ENCODE results near the gene SMOC2. TPM values are rescaled to one million over a fixed set of nuclear protein-coding genes. Genes with fewer than 3 reads are reported as not detected.

The SMOC2 gene
- total RNA-seq, 1 experiment from 2014 or later: 2.1 TPM

DNA sequence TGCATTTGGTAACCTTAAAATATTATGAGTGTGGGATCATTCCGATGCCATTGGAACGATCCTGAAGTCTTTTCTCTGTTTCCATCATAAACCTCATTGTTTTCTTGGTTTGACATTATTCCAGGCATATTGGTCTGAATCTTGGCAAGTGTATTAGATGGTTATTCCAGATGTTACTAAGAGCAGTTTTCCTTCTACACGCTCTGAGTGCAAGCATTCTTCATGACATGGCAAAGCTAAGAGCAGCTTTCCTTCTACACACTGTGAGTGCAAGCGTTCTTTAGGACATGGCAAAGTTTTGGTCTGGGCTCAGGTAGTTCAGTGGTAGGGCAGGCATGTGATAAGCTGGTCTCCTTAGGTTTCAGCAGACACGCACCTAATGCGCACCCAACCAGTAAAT is 53.0 kb downstream of the SMOC2 start:
- Histone ChIP-seq H2BK12ac (ENCODE audit: insufficient read length, low read depth, low read length) (no peak overlapping the region), H3T11ph (ENCODE audit: low read length) (no peak overlapping the region), H3K23me2 (ENCODE audit: insufficient read length, low read depth, low read length, poor library complexity, severe bottlenecking) (no peaks in the 10 kb centered on the region), H3K4ac (ENCODE audit: low read depth, low read length) (no peak overlapping the region), H2AK5ac (ENCODE audit: insufficient read length, low read length) (no peak overlapping the region), H3K9ac (ENCODE audit: extremely low read depth, insufficient read length, low read length) (no peak overlapping the region), H4K8ac (replicated peaks; ENCODE audit: insufficient read length, low read depth, low read length) (no peak overlapping the region), H2BK5ac (ENCODE audit: insufficient read length, low read length) (no peak overlapping the region), H3K79me1 (ENCODE audit: insufficient read depth, low read depth, low read length, poor library complexity, severe bottlenecking) (no peaks in the 10 kb centered on the region), H3K27me3 (ENCODE audit: insufficient read depth, low read length) (no peaks in the 10 kb centered on the region), H2AFZ (ENCODE audit: low read length) (no peak overlapping the region), H3K23ac (ENCODE audit: insufficient read length, low read depth, low read length) (no peak overlapping the region), H3K14ac (ENCODE audit: insufficient read depth, low read length) (no peak overlapping the region), H3K79me2 (ENCODE audit: insufficient read depth, low read length) (no peaks in the 10 kb centered on the region), H3K4me1 (ENCODE audit: insufficient read depth, low read length) (no peaks in the 10 kb centered on the region), H3K9me3 (ENCODE audit: control insufficient read depth, low read depth, low read length) (no peaks in the 10 kb centered on the region), H2BK20ac (ENCODE audit: low read depth, low read length, poor library complexity, severe bottlenecking) (no peak overlapping the region), H3K27ac (ENCODE audit: insufficient read length, low read depth, low read length) (no peak overlapping the region), H4K91ac (ENCODE audit: insufficient read length, low read depth, low read length) (no peak overlapping the region), H2BK15ac (ENCODE audit: low read depth, low read length) (no peak overlapping the region), H4K20me1 (ENCODE audit: control insufficient read depth, insufficient read depth, insufficient read length) (no peaks in the 10 kb centered on the region), H2BK120ac (ENCODE audit: low read depth, low read length, poor library complexity, severe bottlenecking) (no peak overlapping the region), H3K4me2 (ENCODE audit: insufficient read depth, insufficient read length, low read length) (no peak overlapping the region), H3K18ac (ENCODE audit: insufficient read length, low read depth, low read length) (no peak overlapping the region), H3K56ac (ENCODE audit: insufficient read length, low read depth, low read length) (no peak overlapping the region), H4K5ac (ENCODE audit: insufficient read length, low read depth, low read length) (no peak overlapping the region)
- Mint-ChIP-seq H3K4me3 (no peak overlapping the region), H3K27ac (no peak overlapping the region), H3K9me3 (no peaks in the 10 kb centered on the region), H3K27me3 (ENCODE audit: low read depth) (no peaks in the 10 kb centered on the region), H3K36me3 (ENCODE audit: insufficient read depth in 1 of 3, low read depth in 3 of 3) (no peaks in the 10 kb centered on the region; a peak in 1 of 7 replicates), H3K4me1 (peaks cover 16 to 22% of the 10 kb centered on the region in 2 experiments)
- TF ChIP-seq, protein P1, sequence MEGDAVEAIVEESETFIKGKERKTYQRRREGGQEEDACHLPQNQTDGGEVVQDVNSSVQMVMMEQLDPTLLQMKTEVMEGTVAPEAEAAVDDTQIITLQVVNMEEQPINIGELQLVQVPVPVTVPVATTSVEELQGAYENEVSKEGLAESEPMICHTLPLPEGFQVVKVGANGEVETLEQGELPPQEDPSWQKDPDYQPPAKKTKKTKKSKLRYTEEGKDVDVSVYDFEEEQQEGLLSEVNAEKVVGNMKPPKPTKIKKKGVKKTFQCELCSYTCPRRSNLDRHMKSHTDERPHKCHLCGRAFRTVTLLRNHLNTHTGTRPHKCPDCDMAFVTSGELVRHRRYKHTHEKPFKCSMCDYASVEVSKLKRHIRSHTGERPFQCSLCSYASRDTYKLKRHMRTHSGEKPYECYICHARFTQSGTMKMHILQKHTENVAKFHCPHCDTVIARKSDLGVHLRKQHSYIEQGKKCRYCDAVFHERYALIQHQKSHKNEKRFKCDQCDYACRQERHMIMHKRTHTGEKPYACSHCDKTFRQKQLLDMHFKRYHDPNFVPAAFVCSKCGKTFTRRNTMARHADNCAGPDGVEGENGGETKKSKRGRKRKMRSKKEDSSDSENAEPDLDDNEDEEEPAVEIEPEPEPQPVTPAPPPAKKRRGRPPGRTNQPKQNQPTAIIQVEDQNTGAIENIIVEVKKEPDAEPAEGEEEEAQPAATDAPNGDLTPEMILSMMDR (conservative IDR thresholded peaks at IDR 0.05): no peak
- no CpG with 5 or more reads among the region's 6 CpGs for WGBS (ENCODE audit: extremely low coverage, insufficient read length, low lambda C conversion rate)
- DNase-seq: no peak
